ENCODE measurements around the gene TOP1.

Gene TOP1

DNA sequence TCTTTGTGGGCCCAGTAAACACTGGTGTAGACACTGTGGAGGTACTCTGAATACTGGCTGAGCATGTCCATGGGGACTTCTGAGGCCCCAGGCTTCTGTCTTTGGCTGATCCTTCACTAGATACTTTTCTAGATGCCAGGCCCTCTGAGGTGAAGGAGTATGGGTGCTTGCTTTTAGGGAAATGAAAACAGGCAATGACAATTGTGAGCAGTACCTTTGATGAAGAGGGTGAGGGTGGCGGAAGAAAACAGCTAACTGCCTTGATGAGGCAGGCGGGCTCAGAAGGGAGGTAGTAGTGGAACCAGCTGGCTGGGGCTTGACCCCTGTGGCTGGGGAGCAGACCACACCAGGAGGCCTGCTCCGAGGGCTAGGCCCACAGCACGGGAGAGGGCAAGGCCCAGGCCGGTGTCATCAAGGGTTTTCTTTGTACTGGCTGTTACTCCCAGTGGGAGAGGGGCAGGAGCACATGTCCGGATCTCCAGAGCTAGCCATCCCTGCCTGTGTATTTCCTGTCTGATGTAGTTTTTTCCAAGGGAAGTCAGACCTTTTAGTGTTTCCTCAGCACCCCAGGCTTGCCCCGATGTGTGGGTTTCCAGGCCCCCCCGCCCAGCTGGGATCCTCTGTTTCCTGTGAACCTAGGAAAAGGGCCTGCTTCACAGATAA lies 112.7 kb downstream of the TOP1 start:
- POLR2A ChIA-PET, result no interaction called here

DNA sequence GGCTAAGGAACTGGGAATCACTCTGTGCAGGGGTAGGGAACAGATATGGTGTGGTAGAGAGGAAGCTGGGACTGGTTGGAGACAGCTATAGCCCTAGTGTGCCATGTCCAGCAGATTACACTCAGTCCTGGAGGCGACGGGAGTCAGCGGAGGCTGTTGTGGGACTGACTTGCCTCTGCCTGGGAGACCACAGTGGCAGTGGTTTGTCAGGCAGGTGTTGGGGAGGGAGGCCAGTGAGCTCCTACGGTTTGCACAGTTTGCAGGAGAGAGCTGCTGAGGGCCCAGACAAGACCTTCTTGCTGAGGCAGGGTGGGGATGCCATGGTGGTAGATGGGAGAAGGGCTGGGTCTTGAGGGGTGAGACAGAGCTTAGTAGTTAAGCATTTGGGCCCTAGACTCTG lies 113.6 kb downstream of the TOP1 start:
- CTCF ChIA-PET, result interaction anchor here (1.0 to 10.9 kb wide), 7 partner anchors 8 to 198 kb away, joined by 3 to 64 read pairs (median 11); partner anchors contain the start of gene LPIN3
- TF ChIP-seq, protein P1, sequence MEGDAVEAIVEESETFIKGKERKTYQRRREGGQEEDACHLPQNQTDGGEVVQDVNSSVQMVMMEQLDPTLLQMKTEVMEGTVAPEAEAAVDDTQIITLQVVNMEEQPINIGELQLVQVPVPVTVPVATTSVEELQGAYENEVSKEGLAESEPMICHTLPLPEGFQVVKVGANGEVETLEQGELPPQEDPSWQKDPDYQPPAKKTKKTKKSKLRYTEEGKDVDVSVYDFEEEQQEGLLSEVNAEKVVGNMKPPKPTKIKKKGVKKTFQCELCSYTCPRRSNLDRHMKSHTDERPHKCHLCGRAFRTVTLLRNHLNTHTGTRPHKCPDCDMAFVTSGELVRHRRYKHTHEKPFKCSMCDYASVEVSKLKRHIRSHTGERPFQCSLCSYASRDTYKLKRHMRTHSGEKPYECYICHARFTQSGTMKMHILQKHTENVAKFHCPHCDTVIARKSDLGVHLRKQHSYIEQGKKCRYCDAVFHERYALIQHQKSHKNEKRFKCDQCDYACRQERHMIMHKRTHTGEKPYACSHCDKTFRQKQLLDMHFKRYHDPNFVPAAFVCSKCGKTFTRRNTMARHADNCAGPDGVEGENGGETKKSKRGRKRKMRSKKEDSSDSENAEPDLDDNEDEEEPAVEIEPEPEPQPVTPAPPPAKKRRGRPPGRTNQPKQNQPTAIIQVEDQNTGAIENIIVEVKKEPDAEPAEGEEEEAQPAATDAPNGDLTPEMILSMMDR (IDR thresholded peaks at IDR 0.05; ENCODE audit: control extremely low read depth, extremely low read depth, low read depth, missing control alignments), result no peak
- POLR2A ChIA-PET, result no interaction called here
- DNase-seq (ENCODE audit: extremely low spot score), result no peak

More for the DNA sequence above, 112.7 kb downstream of the TOP1 start:
- TF ChIP-seq, protein P1 (IDR thresholded peaks at IDR 0.05; ENCODE audit: control extremely low read depth, extremely low read depth, low read depth, missing control alignments), result no peak
- CTCF ChIA-PET, result interaction anchor here (1.1 to 10.9 kb wide), 7 partner anchors 9 to 199 kb away, joined by 3 to 64 read pairs (median 11); partner anchors contain the start of gene LPIN3
- no peak for DNase-seq (ENCODE audit: extremely low spot score)

DNA sequence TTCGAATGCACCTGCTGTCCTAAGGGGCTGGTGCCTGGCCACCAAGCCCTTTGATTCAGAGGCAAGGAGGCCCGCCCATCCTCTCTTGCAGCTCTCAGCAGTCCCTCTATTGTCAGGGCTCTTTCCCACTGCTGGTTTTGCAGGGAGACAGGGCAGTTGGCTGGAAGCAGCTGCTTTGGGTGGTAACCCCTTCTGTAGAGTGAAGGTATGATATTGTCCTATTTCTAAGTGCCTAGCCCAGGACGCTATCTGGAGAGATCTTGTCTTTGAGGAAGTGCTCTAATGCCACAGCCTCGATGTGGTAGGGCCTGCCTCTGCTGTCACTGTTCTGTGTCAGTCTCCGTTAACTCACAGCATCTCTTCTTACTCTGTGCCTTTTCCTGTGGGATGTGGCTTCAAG lies 114.3 kb downstream of the TOP1 start:
- ChIA-PET POLR2A (no interaction called here), CTCF (interaction anchor here (1.0 to 10.9 kb wide), 7 partner anchors 9 to 197 kb away, joined by 3 to 64 read pairs (median 11); partner anchors contain the start of gene LPIN3)
- DNase-seq (ENCODE audit: extremely low spot score), result no peak
- TF ChIP-seq, protein P1 (IDR thresholded peaks at IDR 0.05; ENCODE audit: control extremely low read depth, extremely low read depth, low read depth, missing control alignments), result no peak

DNA sequence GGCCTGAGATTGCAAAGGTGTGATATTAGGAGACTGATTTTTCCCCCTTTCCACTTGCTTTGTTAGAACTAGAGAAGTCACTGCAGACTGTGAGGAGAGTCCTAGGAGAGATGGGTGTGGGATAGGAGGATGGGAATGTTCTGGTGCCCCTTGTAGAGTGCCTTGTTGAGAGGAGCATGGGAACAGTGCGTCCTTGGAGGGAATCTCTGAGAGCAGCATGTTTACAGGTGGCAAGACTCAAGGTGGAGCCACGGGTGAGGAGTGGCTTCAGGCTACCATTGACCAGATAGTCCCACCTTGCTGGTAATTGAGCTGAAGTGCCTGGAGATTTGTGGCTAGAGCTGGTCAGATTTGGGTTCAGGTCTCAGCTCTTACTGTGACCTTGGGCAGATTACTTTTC lies 114.7 kb downstream of the TOP1 start:
- CTCF ChIA-PET, result interaction anchor here (2.8 to 10.9 kb wide), 5 partner anchors 8 to 197 kb away, joined by 11 to 64 read pairs (median 16); partner anchors contain the start of gene LPIN3
- POLR2A ChIA-PET, result no interaction called here
- TF ChIP-seq, protein P1 (IDR thresholded peaks at IDR 0.05; ENCODE audit: control extremely low read depth, extremely low read depth, low read depth, missing control alignments), result no peak
- DNase-seq (ENCODE audit: extremely low spot score), result no peak

DNA sequence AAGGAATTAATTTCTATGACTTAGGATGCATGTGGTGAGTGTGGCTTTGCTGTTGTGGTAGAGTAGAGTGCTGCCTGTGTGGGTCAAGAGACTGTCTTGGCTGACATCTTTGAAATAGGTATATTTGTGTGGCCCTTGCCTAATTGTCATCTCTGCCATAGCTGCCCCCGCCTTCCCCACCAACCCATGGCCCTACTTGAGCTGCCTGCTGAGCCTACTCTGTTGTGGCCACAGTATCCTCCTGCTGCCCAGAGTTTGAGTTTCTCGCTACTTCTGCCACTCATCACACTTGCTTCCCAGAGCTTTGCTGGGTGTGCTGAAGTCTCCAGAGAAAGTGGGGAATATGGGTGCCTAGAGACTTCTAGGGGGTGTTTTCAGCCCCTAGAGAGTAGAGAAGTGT lies 116.7 kb downstream of the TOP1 start:
- POLR2A ChIA-PET, result no interaction called here
- no peak for DNase-seq (ENCODE audit: extremely low spot score)
- CTCF ChIA-PET, result interaction anchor here (5.0 to 10.9 kb wide), 2 partner anchors 10 to 11 kb away, joined by 42 to 64 read pairs; no protein-coding TSS in a partner anchor
- TF ChIP-seq, protein P1 (IDR thresholded peaks at IDR 0.05; ENCODE audit: control extremely low read depth, extremely low read depth, low read depth, missing control alignments), result no peak

DNA sequence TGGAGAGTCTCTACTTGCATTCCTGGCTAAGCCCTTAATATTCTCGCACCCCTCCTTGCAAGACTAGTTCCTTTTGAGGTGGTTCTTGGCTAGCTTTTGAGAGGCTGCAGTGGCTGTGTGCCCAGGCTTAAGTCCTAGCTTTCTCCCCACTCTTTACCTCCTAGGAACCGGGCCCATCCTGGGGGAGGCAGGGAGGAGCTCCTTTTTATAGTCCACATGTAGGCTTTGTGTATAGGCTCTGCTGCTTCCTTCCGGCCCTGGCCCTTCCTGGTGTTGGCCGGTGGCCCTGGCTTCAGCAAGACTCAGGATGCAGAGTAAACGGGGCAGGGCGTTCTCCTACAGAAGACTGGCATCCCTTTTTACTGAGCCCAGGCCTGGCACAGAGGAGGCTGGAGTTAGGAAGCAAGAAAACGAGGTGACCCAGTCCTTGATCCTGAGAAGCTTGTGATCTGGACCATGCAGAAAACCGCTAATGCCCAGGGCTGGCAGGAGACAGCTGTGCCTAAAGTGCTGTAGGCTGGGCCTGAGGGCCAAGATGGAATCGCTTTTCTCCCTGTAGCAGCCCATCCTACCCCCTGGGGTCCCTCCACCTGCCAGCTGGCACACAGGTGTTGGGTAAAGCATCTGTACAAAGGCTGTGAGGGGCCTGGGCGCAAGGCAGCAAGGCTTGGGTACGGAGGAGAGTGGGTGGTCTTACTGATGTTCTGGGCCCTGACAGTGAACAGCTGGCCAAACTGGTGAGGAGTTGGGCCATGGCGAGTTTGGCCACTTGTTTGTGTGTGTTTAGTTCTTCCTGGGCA lies 117.4 kb downstream of the TOP1 start:
- ChIA-PET POLR2A (no interaction called here), CTCF (interaction anchor here (5.0 to 10.9 kb wide), 2 partner anchors 10 to 11 kb away, joined by 42 to 64 read pairs; no protein-coding TSS in a partner anchor)
- TF ChIP-seq, protein P1 (IDR thresholded peaks at IDR 0.05; ENCODE audit: control extremely low read depth, extremely low read depth, low read depth, missing control alignments), result no peak

More for the DNA sequence above, 117.4 kb downstream of the TOP1 start:
- no peak for DNase-seq (ENCODE audit: extremely low spot score)
